DMS79 (cell line): Measurements from ENCODE around the gene KRTAP4-8.
A peak's percentile ranks its signal among the peaks of the same experiment; 100 is the strongest.
"Not testable (repeated sequence)": the region's sequence is repeated elsewhere in the genome, so short reads cannot be mapped to it uniquely, and the experiment has no call there.

Source experiments
- DNase-seq: peaks from one replicate; lab custom pipeline; 2025; lab: John Stamatoyannopoulos, UW

KRTAP4-8 gene

GRCh38 chr17:41065016-41065689 lies 32.8 kb downstream of the KRTAP4-8 start:
- not testable (repeated sequence) for DNase-seq

GRCh38 chr17:41064301-41064700 lies 33.6 kb downstream of the KRTAP4-8 start:
- DNase-seq: peak; percentile 14

- no peak for DNase-seq
Measured at GRCh38 chr17:41063449-41063848, 34.5 kb downstream of the KRTAP4-8 start.

- DNase-seq: no peak
Measured at GRCh38 chr17:41061964-41062363, 36.0 kb downstream of the KRTAP4-8 start.

GRCh38 chr17:41060052-41060604 lies 37.8 kb downstream of the KRTAP4-8 start, which contains the start of gene KRTAP2-3:
Gene KRTAP2-3, minus strand, starts transcription at chr17:41060114. Its CDS starts 64 bp downstream, at chr17:41060050.
- DNase-seq: no peak

- not testable (repeated sequence) for DNase-seq
Measured at GRCh38 chr17:41059276-41060051, 38.5 kb downstream of the KRTAP4-8 start.

- no peak for DNase-seq
Measured at GRCh38 chr17:41058741-41059140, 39.2 kb downstream of the KRTAP4-8 start.

GRCh38 chr17:41057547-41057946 lies 40.4 kb downstream of the KRTAP4-8 start:
- DNase-seq: no peak

GRCh38 chr17:41055130-41055529 lies 42.8 kb downstream of the KRTAP4-8 start, which contains the start of gene KRTAP2-2:
Gene KRTAP2-2, minus strand, starts transcription at chr17:41055230. Its CDS starts 19 bp downstream, at chr17:41055211.
- not testable (repeated sequence) for DNase-seq

GRCh38 chr17:41054556-41054955 lies 43.4 kb downstream of the KRTAP4-8 start:
- DNase-seq: not testable (repeated sequence)

- DNase-seq: no peak
Measured at GRCh38 chr17:41054025-41054424, 43.9 kb downstream of the KRTAP4-8 start.

GRCh38 chr17:41052566-41052965 lies 45.4 kb downstream of the KRTAP4-8 start:
- no peak for DNase-seq

GRCh38 chr17:41049110-41049509 lies 48.8 kb downstream of the KRTAP4-8 start:
- no peak for DNase-seq

- DNase-seq: no peak
Measured at GRCh38 chr17:41048441-41048840, 49.5 kb downstream of the KRTAP4-8 start.
